HepG2 (cell line): Measurements from ENCODE around the gene SEZ6. TPM values are rescaled to one million over a fixed set of nuclear protein-coding genes. Genes with fewer than 3 reads are reported as not detected.

Experiments used
- HIVEP1 ChIP-seq: sonication (generic); formaldehyde crosslinking; IDR thresholded peaks from 2 replicates; pipeline ENCODE4 v1.4.0; 2020; ENCODE audit warnings: mild to moderate bottlenecking, missing genetic modification reagents
- HNF1A ChIP-seq, 2 experiments: sonication (generic) in 1 of 2; formaldehyde crosslinking in 1 of 2; IDR thresholded peaks; 2 replicates each; pipeline versions ENCODE4 v1.4.0 to v1.6.1; 2016 to 2020; ENCODE audit warnings: borderline replicate concordance in 1 of 2, low read depth in 1 of 2, mild to moderate bottlenecking in 1 of 2, missing genetic modification reagents in 1 of 2
- HNRNPK ChIP-seq: fragments of 200-400 bp; formaldehyde crosslinking; IDR thresholded peaks from 2 replicates; pipeline ENCODE4 v1.6.1; 2018; ENCODE audit warnings: low read length, low read depth, moderate library complexity, mild to moderate bottlenecking; ENCODE audit not compliant: poor library complexity, severe bottlenecking
- HOXA5 ChIP-seq: sonication (generic); formaldehyde crosslinking; IDR thresholded peaks from 2 replicates; pipeline ENCODE4 v1.4.0; 2020; ENCODE audit warnings: missing genetic modification reagents
- MYPOP ChIP-seq: sonication (generic); formaldehyde crosslinking; IDR thresholded peaks from 2 replicates; pipeline ENCODE4 v1.8.1; 2023; ENCODE audit warnings: mild to moderate bottlenecking, moderate library complexity, missing genetic modification reagents
- RBM39 ChIP-seq: fragments of 200-400 bp; formaldehyde crosslinking; IDR thresholded peaks from one replicate; pipeline ENCODE4 v1.6.1; 2018; ENCODE audit warnings: antibody characterized with exemption, mild to moderate bottlenecking, low read depth, low read length; ENCODE audit not compliant: poor library complexity, severe bottlenecking
- RFX5 ChIP-seq: IDR thresholded peaks from 2 replicates; pipeline ENCODE4 v1.6.1; 2011; ENCODE audit warnings: low read depth, low read length, improper control_type of control experiment
- RORA ChIP-seq: sonication (generic); formaldehyde crosslinking; IDR thresholded peaks from 2 replicates; pipeline ENCODE4 v1.5.0; 2020; ENCODE audit warnings: mild to moderate bottlenecking, missing genetic modification reagents, moderate library complexity
- SNAPC5 ChIP-seq: sonication (generic); formaldehyde crosslinking; IDR thresholded peaks from 2 replicates; pipeline ENCODE4 v1.8.1; 2023; ENCODE audit warnings: mild to moderate bottlenecking, missing genetic modification reagents, borderline replicate concordance
- SRSF9 ChIP-seq: fragments of 200-400 bp; formaldehyde crosslinking; IDR thresholded peaks from 2 replicates; pipeline ENCODE4 v1.6.1; 2018; ENCODE audit warnings: borderline replicate concordance, mild to moderate bottlenecking, low read depth, low read length; ENCODE audit not compliant: insufficient read depth, poor library complexity, severe bottlenecking
- THRA ChIP-seq: sonication (generic); formaldehyde crosslinking; IDR thresholded peaks from 2 replicates; pipeline ENCODE4 v1.4.0; 2020; ENCODE audit warnings: missing genetic modification reagents, borderline replicate concordance
- ZBTB2 ChIP-seq: sonication (generic); formaldehyde crosslinking; IDR thresholded peaks from 2 replicates; pipeline ENCODE4 v1.8.0; 2022; ENCODE audit warnings: low read depth, missing genetic modification reagents
- ZNF329 ChIP-seq: sonication (generic); formaldehyde crosslinking; IDR thresholded peaks from 2 replicates; pipeline ENCODE4 v1.9.0; 2021; ENCODE audit warnings: low read depth, mild to moderate bottlenecking, missing genetic modification reagents
- ZNF460 ChIP-seq: sonication (generic); formaldehyde crosslinking; IDR thresholded peaks from 2 replicates; pipeline ENCODE4 v1.5.1; 2020; ENCODE audit warnings: missing genetic modification reagents, mild to moderate bottlenecking, borderline replicate concordance
- ZNF557 ChIP-seq: sonication (generic); formaldehyde crosslinking; IDR thresholded peaks from 2 replicates; pipeline ENCODE4 v1.4.0; 2020; ENCODE audit warnings: missing genetic modification reagents
- ZNF562 ChIP-seq: sonication (generic); formaldehyde crosslinking; IDR thresholded peaks from 2 replicates; pipeline ENCODE4 v1.8.0; 2022; ENCODE audit warnings: missing genetic modification reagents, borderline replicate concordance
- ZNF597 ChIP-seq: sonication (generic); formaldehyde crosslinking; IDR thresholded peaks from 2 replicates; pipeline ENCODE4 v1.5.0; 2020; ENCODE audit warnings: missing genetic modification reagents
- polyA plus RNA-seq, 8 experiments: library from polyadenylated mRNA; depleted of rRNA in 3 of 8; stranded (reverse) in 7 of 8; unstranded in 1 of 8; fragments of >200 nt; fragmentation: Illumina TruSeq in 4 of 8; extraction: Trizol in 4 of 8; gene quantifications; 2 replicates each; pipeline versions ENCODE4 v1.2.1 to v1.2.3, GENCODE V29; 2011 to 2016; ENCODE audit warnings: low read depth in 4 of 8, missing spikeins in 1 of 8, mixed read lengths in 1 of 8; ENCODE audit not compliant: insufficient read depth in 1 of 8
- total RNA-seq, 5 experiments: library from RNA; depleted of rRNA; stranded (reverse); fragments of >200 nt; fragmentation: Illumina TruSeq; extraction: Trizol; gene quantifications; 2 replicates each; pipeline ENCODE4 v1.2.3, GENCODE V29; 2016; ENCODE audit warnings: low read depth in 1 of 5

The SEZ6 gene
- total and polyA plus RNA-seq, 2 of the 13 experiments (the other 11 are each of a cell fraction or from before 2014, with no cell fraction given) = not detected

- 0 out of 2 replicates have a peak, but pooled peaks have one; percentile 48 for TF ChIP-seq HNF1A (IDR thresholded peaks at IDR 0.05; ENCODE audit: low read depth)
- TF ChIP-seq HNF1A (CRISPR knock-in tag; IDR thresholded peaks at IDR 0.05; ENCODE audit: borderline replicate concordance) = peak; percentile 89
- TF ChIP-seq ZNF562 (CRISPR knock-in tag) = no peak
- no peak for TF ChIP-seq SNAPC5 (CRISPR knock-in tag)
- TF ChIP-seq HIVEP1 (CRISPR knock-in tag) = no peak
- TF ChIP-seq ZBTB2 (CRISPR knock-in tag) = peak; percentile 75
- TF ChIP-seq ZNF557 (CRISPR knock-in tag) = no peak
- no peak for TF ChIP-seq RORA (CRISPR knock-in tag)
- no peak for TF ChIP-seq ZNF460 (CRISPR knock-in tag)
- TF ChIP-seq ZNF329 (CRISPR knock-in tag) = no peak
- peak; percentile 93 for TF ChIP-seq MYPOP (CRISPR knock-in tag)
- no peak for TF ChIP-seq ZNF597 (CRISPR knock-in tag)
- peak; percentile 66; the same call in 1 of the 2 replicates for TF ChIP-seq THRA
- no peak for TF ChIP-seq RFX5
- TF ChIP-seq HNRNPK = no peak
- no peak; the same call in 1 of the 2 replicates for TF ChIP-seq HOXA5 (CRISPR knock-in tag)
- TF ChIP-seq SRSF9 = no peak
- no peak for TF ChIP-seq RBM39
Observed at GRCh38 chr17:28951991-28952975, 53.5 kb downstream of the SEZ6 start (continued).
